ENCODE measurements around the gene SUB1.
"Not testable (repeated sequence)": the region's sequence is repeated elsewhere in the genome, so short reads cannot be mapped to it uniquely, and the experiment has no call there.

Gene SUB1

GRCh38 chr5:32551865-32552264 is 33.5 kb upstream of the SUB1 start:
- no peak overlapping the region for H3K4me3 ChIP-seq (ENCODE audit: low read depth, low read length)
- TF ChIP-seq, protein P1, sequence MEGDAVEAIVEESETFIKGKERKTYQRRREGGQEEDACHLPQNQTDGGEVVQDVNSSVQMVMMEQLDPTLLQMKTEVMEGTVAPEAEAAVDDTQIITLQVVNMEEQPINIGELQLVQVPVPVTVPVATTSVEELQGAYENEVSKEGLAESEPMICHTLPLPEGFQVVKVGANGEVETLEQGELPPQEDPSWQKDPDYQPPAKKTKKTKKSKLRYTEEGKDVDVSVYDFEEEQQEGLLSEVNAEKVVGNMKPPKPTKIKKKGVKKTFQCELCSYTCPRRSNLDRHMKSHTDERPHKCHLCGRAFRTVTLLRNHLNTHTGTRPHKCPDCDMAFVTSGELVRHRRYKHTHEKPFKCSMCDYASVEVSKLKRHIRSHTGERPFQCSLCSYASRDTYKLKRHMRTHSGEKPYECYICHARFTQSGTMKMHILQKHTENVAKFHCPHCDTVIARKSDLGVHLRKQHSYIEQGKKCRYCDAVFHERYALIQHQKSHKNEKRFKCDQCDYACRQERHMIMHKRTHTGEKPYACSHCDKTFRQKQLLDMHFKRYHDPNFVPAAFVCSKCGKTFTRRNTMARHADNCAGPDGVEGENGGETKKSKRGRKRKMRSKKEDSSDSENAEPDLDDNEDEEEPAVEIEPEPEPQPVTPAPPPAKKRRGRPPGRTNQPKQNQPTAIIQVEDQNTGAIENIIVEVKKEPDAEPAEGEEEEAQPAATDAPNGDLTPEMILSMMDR (IDR thresholded peaks at IDR 0.05; ENCODE audit: low read depth, low read length), result no peak
- no peak overlapping the region for H3K27ac ChIP-seq
- no peaks in the 10 kb centered on the region for H3K36me3 ChIP-seq
- no peak for DNase-seq
- H3K9me3 ChIP-seq (ENCODE audit: severe bottlenecking), result peaks cover 10% of the 10 kb centered on the region
- peaks cover 63% of the 10 kb centered on the region for H3K27me3 ChIP-seq (ENCODE audit: insufficient read depth, low read depth, severe bottlenecking)

GRCh38 chr5:32552491-32552890 is 32.9 kb upstream of the SUB1 start:
- H3K27me3 ChIP-seq (ENCODE audit: insufficient read depth, low read depth, severe bottlenecking), result peaks cover 57% of the 10 kb centered on the region
- H3K4me3 ChIP-seq (ENCODE audit: low read depth, low read length); H3K27ac ChIP-seq; DNase-seq; H3K36me3 ChIP-seq: not testable (repeated sequence)
- peaks cover 10% of the 10 kb centered on the region for H3K9me3 ChIP-seq (ENCODE audit: severe bottlenecking)

DNA sequence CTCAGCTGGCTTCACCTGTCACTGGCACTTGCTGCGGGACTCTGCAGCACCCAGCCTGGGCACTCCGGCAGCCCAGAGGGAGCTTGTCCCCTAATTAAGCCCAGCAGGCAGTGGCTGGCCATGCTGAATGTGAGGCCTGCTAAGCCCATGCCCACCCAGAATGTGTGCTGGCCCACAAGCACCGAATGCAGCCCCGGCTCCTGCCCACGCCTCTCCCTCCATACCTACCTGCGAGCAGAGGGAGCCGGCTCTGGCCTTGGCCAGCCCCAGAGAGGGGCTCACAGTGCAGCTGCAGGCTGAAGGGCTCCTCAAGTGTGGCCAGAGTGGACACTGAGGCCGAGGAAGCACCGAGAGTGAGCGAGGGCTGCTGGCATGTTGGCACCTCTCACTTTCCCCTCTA is 32.4 kb upstream of the SUB1 start:
- H3K4me3 ChIP-seq (ENCODE audit: low read depth, low read length), result no peak overlapping the region
- TF ChIP-seq, protein P1 (IDR thresholded peaks at IDR 0.05; ENCODE audit: low read depth, low read length), result no peak
- DNase-seq, result no peak
- no peaks in the 10 kb centered on the region for H3K36me3 ChIP-seq
- no peak overlapping the region for H3K27ac ChIP-seq
- H3K9me3 ChIP-seq (ENCODE audit: severe bottlenecking), result peaks cover 10% of the 10 kb centered on the region
- H3K27me3 ChIP-seq (ENCODE audit: insufficient read depth, low read depth, severe bottlenecking), result peaks cover 54% of the 10 kb centered on the region

DNA sequence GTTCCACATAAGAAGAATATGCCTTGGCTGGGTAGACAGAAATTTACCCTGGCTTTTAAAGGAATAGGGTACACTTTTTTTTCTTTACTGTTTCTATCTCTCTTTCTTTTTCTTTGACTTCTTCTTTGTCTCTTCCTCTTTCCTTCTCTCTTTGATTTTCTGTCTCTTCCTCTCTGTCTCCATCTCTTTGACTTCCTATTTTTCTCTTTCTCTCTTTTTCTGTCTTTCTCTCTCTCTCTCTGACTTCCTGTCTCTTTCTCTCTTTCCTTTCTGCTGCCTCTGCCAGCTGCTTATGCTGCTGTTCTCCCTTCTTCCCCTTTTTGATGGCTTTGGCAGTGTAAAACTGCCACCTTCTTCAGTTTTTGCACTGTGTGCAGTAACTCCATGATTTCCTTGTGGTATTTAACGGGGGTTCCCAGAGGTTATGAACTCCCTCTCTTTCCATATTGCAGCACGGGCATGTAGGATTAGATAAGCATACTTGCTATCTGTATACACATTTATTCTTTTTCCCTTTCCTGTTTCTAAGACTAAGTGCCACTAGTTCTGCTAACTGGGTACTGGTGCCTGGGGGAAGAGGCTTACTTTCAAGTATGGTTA is 31.1 kb upstream of the SUB1 start:
- not testable (repeated sequence) for DNase-seq; H3K27ac ChIP-seq; H3K4me3 ChIP-seq (ENCODE audit: low read depth, low read length); H3K36me3 ChIP-seq
- peaks cover 10% of the 10 kb centered on the region for H3K9me3 ChIP-seq (ENCODE audit: severe bottlenecking)
- peaks cover 48% of the 10 kb centered on the region for H3K27me3 ChIP-seq (ENCODE audit: insufficient read depth, low read depth, severe bottlenecking)

DNA sequence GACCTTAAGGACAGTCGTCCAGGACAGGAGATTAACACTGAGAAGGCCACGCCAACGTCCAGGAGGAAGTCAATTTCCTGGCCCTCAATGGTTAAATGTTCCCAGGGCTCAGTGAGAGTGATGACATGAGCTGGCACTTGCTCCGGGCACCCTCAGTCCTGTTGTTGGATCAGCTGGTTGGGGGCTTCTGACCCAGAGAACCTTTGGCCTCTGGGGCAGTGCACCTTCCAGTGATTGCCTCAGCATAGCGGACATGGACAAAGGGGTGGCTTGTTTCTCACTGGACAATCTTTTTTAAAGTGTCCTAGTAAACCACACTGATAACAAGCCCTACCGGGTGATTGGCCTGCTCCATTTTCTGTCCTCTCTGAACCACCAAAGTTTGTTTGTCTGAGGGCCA is 28.8 kb upstream of the SUB1 start:
- H3K27me3 ChIP-seq (ENCODE audit: insufficient read depth, low read depth, severe bottlenecking), result peaks cover 40% of the 10 kb centered on the region
- not testable (repeated sequence) for H3K4me3 ChIP-seq (ENCODE audit: low read depth, low read length); H3K36me3 ChIP-seq; DNase-seq; H3K27ac ChIP-seq
- H3K9me3 ChIP-seq (ENCODE audit: severe bottlenecking), result peaks cover 10% of the 10 kb centered on the region

DNA sequence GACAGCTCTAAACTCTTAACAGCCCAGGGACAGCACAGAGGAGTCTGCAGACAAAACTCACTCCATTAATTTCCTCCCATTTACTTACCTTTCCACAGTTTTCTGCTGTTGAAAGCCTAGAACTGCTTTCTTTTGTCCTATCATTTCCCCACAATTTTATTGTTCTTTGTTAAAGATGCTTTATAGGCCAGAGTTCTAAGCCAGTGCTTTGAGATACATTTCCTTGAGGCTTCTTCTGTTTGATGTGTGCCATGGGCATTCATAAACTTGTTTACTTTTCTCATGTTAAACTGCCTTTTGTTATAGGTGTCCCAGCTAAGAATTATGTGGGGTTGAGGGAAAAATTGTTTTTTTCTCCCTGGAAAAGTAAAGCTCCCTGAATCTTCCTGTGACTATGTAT is 25.9 kb upstream of the SUB1 start:
- Histone ChIP-seq H3K27me3 (ENCODE audit: insufficient read depth, low read depth, severe bottlenecking) (peaks cover 35% of the 10 kb centered on the region), H3K27ac (no peak overlapping the region), H3K36me3 (no peaks in the 10 kb centered on the region), H3K4me3 (ENCODE audit: low read depth, low read length) (no peak overlapping the region), H3K9me3 (ENCODE audit: severe bottlenecking) (no peaks in the 10 kb centered on the region)
- TF ChIP-seq, protein P1 (IDR thresholded peaks at IDR 0.05; ENCODE audit: low read depth, low read length), result no peak
- DNase-seq, result no peak

- Histone ChIP-seq H3K4me3 (ENCODE audit: low read depth, low read length) (no peak overlapping the region), H3K27ac (no peak overlapping the region), H3K27me3 (ENCODE audit: insufficient read depth, low read depth, severe bottlenecking) (peaks cover 35% of the 10 kb centered on the region), H3K9me3 (ENCODE audit: severe bottlenecking) (no peaks in the 10 kb centered on the region), H3K36me3 (no peaks in the 10 kb centered on the region)
- TF ChIP-seq, protein P1 (IDR thresholded peaks at IDR 0.05; ENCODE audit: low read depth, low read length), result no peak
- no peak for DNase-seq
These were observed 25.4 kb upstream of the SUB1 start for GRCh38 chr5:32559921-32560320.

All from WERI-Rb-1 (cell line).